H9 (cell line): ENCODE data around the gene TTC23. TPM values are rescaled to one million over a fixed set of nuclear protein-coding genes. Genes with fewer than 3 reads are reported as not detected.

ENCODE experiments used
- DNase-seq: peaks from one replicate; pipeline ENCODE4 v3.0.0-alpha.2; 2017
- H2AFZ ChIP-seq: one replicate; pipeline ENCODE4 v1.6.1; 2013; ENCODE audit warnings: mild to moderate bottlenecking, low read length, control low read depth, moderate library complexity
- H2AK5ac ChIP-seq: 2 replicates; pipeline ENCODE4 v1.6.1; 2013; ENCODE audit warnings: low read length, control low read depth, mixed read lengths; ENCODE audit not compliant: insufficient read length
- H2BK120ac ChIP-seq: one replicate; pipeline ENCODE4 v1.6.1; 2013; ENCODE audit warnings: low read depth, mild to moderate bottlenecking, low read length, control low read depth, inconsistent platforms; ENCODE audit not compliant: poor library complexity, severe bottlenecking
- H2BK12ac ChIP-seq: 2 replicates; pipeline ENCODE4 v1.6.1; 2013; ENCODE audit warnings: low read length, control low read depth, mixed read lengths, low read depth; ENCODE audit not compliant: insufficient read length
- H2BK15ac ChIP-seq: 2 replicates; pipeline ENCODE4 v1.6.1; 2013; ENCODE audit warnings: low read depth, low read length, control low read depth
- H2BK20ac ChIP-seq: one replicate; pipeline ENCODE4 v1.6.1; 2013; ENCODE audit warnings: low read depth, mild to moderate bottlenecking, low read length, control low read depth, inconsistent platforms; ENCODE audit not compliant: poor library complexity, severe bottlenecking
- H2BK5ac ChIP-seq: 2 replicates; pipeline ENCODE4 v1.6.1; 2013; ENCODE audit warnings: low read length, control low read depth, mixed read lengths; ENCODE audit not compliant: insufficient read length
- H3K14ac ChIP-seq: 2 replicates; pipeline ENCODE4 v1.6.1; 2013; ENCODE audit warnings: low read length, control low read depth; ENCODE audit not compliant: insufficient read depth
- H3K18ac ChIP-seq: 2 replicates; pipeline ENCODE4 v1.6.1; 2013; ENCODE audit warnings: low read depth, mild to moderate bottlenecking, mixed read lengths, low read length, control low read depth; ENCODE audit not compliant: insufficient read length
- H3K23ac ChIP-seq: 2 replicates; pipeline ENCODE4 v1.6.1; 2013; ENCODE audit warnings: low read length, control low read depth, mixed read lengths, low read depth; ENCODE audit not compliant: insufficient read length
- H3K23me2 ChIP-seq: 2 replicates; pipeline ENCODE4 v1.6.1; 2013; ENCODE audit warnings: low read depth, mild to moderate bottlenecking, mixed read lengths, low read length, control low read depth; ENCODE audit not compliant: insufficient read length, poor library complexity, severe bottlenecking
- H3K27ac ChIP-seq: 2 replicates; pipeline ENCODE4 v1.5.1; 2013; ENCODE audit warnings: low read length, control low read depth, mixed read lengths, low read depth; ENCODE audit not compliant: insufficient read length
- H3K27me3 ChIP-seq: 2 replicates; pipeline ENCODE4 v1.6.1; 2013; ENCODE audit warnings: low read length, control low read depth, inconsistent platforms; ENCODE audit not compliant: insufficient read depth
- H3K4ac ChIP-seq: 2 replicates; pipeline ENCODE4 v1.6.1; 2013; ENCODE audit warnings: low read depth, mild to moderate bottlenecking, control low read depth, inconsistent platforms, low read length, moderate library complexity
- H3K4me1 ChIP-seq: 2 replicates; pipeline ENCODE4 v1.6.1; 2013; ENCODE audit warnings: low read length, control low read depth, inconsistent platforms; ENCODE audit not compliant: insufficient read depth
- H3K4me2 ChIP-seq: 2 replicates; pipeline ENCODE4 v1.6.1; 2013; ENCODE audit warnings: low read length, control low read depth, mixed read lengths; ENCODE audit not compliant: insufficient read length, insufficient read depth
- H3K56ac ChIP-seq: 2 replicates; pipeline ENCODE4 v1.6.1; 2013; ENCODE audit warnings: low read depth, mild to moderate bottlenecking, mixed read lengths, low read length, control low read depth; ENCODE audit not compliant: insufficient read length
- H3K79me1 ChIP-seq: 2 replicates; pipeline ENCODE4 v1.6.1; 2013; ENCODE audit warnings: low read depth, mild to moderate bottlenecking, moderate library complexity, low read length, control low read depth, inconsistent platforms; ENCODE audit not compliant: insufficient read depth, poor library complexity, severe bottlenecking
- H3K79me2 ChIP-seq: 2 replicates; pipeline ENCODE4 v1.6.1; 2013; ENCODE audit warnings: low read length, control low read depth, inconsistent platforms; ENCODE audit not compliant: insufficient read depth
- H3K9ac ChIP-seq: 2 replicates; pipeline ENCODE4 v1.6.1; 2013; ENCODE audit warnings: low read length, control low read depth, mixed read lengths; ENCODE audit not compliant: insufficient read length; ENCODE audit errors: extremely low read depth
- H3K9me3 ChIP-seq: one replicate; pipeline ENCODE4 v1.6.1; 2013; ENCODE audit warnings: low read depth, low read length, inconsistent platforms; ENCODE audit not compliant: control insufficient read depth
- H3T11ph ChIP-seq: one replicate; pipeline ENCODE4 v1.6.1; 2013; ENCODE audit warnings: mild to moderate bottlenecking, low read length, control low read depth, inconsistent platforms
- H4K20me1 ChIP-seq: one replicate; pipeline ENCODE4 v1.6.1; 2013; ENCODE audit not compliant: control insufficient read depth, insufficient read length, insufficient read depth
- H4K5ac ChIP-seq: 2 replicates; pipeline ENCODE4 v1.6.1; 2013; ENCODE audit warnings: low read depth, mild to moderate bottlenecking, mixed read lengths, low read length, control low read depth; ENCODE audit not compliant: insufficient read length
- H4K8ac ChIP-seq: replicated peaks from 2 replicates; pipeline ENCODE4 v1.6.1; 2013; ENCODE audit warnings: low read length, control low read depth, mixed read lengths, low read depth; ENCODE audit not compliant: insufficient read length
- H4K91ac ChIP-seq: 2 replicates; pipeline ENCODE4 v1.6.1; 2013; ENCODE audit warnings: low read depth, mild to moderate bottlenecking, moderate library complexity, mixed read lengths, low read length, control low read depth; ENCODE audit not compliant: insufficient read length
- H3K27ac Mint-ChIP-seq, 3 experiments: 2 replicates in 2 of 3; 3 replicates in 1 of 3; pipeline ENCODE4 v1.8.0; 2020 to 2021; ENCODE audit warnings: mixed read lengths in 3 of 3, mild to moderate bottlenecking in 1 of 3, moderate library complexity in 1 of 3
- H3K27me3 Mint-ChIP-seq: 2 replicates; pipeline ENCODE4 v1.8.0; 2021; ENCODE audit warnings: low read depth, mild to moderate bottlenecking, moderate library complexity, mixed read lengths
- H3K36me3 Mint-ChIP-seq, 3 experiments: 2 replicates in 2 of 3; 3 replicates in 1 of 3; pipeline ENCODE4 v1.8.0; 2020 to 2021; ENCODE audit warnings: low read depth in 3 of 3, mixed read lengths in 3 of 3; ENCODE audit not compliant: insufficient read depth in 1 of 3
- H3K4me1 Mint-ChIP-seq, 2 experiments: 2 replicates each; pipeline ENCODE4 v1.8.0; 2020; ENCODE audit warnings: mixed read lengths in 2 of 2
- H3K4me3 Mint-ChIP-seq, 2 experiments: 2 replicates in 1 of 2; 3 replicates in 1 of 2; pipeline ENCODE4 v1.8.0; 2020 to 2021; ENCODE audit warnings: mild to moderate bottlenecking in 2 of 2, mixed read lengths in 2 of 2, moderate library complexity in 1 of 2
- H3K9me3 Mint-ChIP-seq, 2 experiments: 2 replicates in 1 of 2; 3 replicates in 1 of 2; pipeline ENCODE4 v1.8.0; 2020; ENCODE audit warnings: mild to moderate bottlenecking in 2 of 2, mixed read lengths in 2 of 2, moderate library complexity in 1 of 2
- whole genome bisulfite sequencing: extraction: QIAGEN DNeasy Blood & Tissue Kit; methylation state at CpG from one replicate; pipeline ENCODE4 v1.1.7; 2013; ENCODE audit warnings: missing lambda C conversion rate, low lambda C conversion rate, mixed read lengths; ENCODE audit not compliant: insufficient read length; ENCODE audit errors: extremely low coverage; 5-methylcytosine and 5-hydroxymethylcytosine counted together
- total RNA-seq: library from RNA; stranded (reverse); gene quantifications from 2 replicates; pipeline ENCODE4 v1.2.1, GENCODE V29; 2021
- TF ChIP-seq, protein P1 (sequence below): fragments of 200-600 bp; sonication (generic); conservative IDR thresholded peaks from 3 replicates; pipeline ENCODE4 v1.8.0; 2021; ENCODE audit warnings: antibody characterized with exemption, mild to moderate bottlenecking

The TTC23 gene
- total RNA-seq, 1 experiment from 2014 or later: 14.3 TPM

GRCh38 chr15:99117563-99118257, 131.7 kb downstream of the TTC23 start:
- Histone ChIP-seq H3K79me2 (no peaks in the 10 kb centered on the region), H3K23ac (no peak overlapping the region)
- WGBS: no CpG with 5 or more reads among the region's 20 CpGs

More at GRCh38 chr15:99117563-99118257, 131.7 kb downstream of the TTC23 start:
- Histone ChIP-seq H2BK12ac (no peak overlapping the region), H2BK15ac (no peak overlapping the region), H3K56ac (no peak overlapping the region), H3K9me3 (no peaks in the 10 kb centered on the region), H3K4ac (no peak overlapping the region), H3K27ac (no peak overlapping the region), H3K27me3 (no peaks in the 10 kb centered on the region; the same call in 1 of the 2 replicates), H2BK20ac (no peak overlapping the region), H3K4me2 (no peak overlapping the region), H3K9ac (no peak overlapping the region), H2AFZ (no peak overlapping the region), H4K91ac (no peak overlapping the region), H2BK5ac (no peak overlapping the region), H3K18ac (no peak overlapping the region), H3K14ac (no peak overlapping the region), H4K8ac (no peak overlapping the region), H3K79me1 (no peaks in the 10 kb centered on the region), H3K23me2 (no peaks in the 10 kb centered on the region), H4K5ac (no peak overlapping the region), H2BK120ac (no peak overlapping the region), H3K4me1 (no peaks in the 10 kb centered on the region), H2AK5ac (no peak overlapping the region), H3T11ph (no peak overlapping the region), H4K20me1 (no peaks in the 10 kb centered on the region)
- H3K27ac Mint-ChIP-seq: peak overlapping the region in 1 of 3 experiments; percentile 31; a peak in 2 of 7 replicates
- H3K9me3 Mint-ChIP-seq: no peaks in the 10 kb centered on the region
- H3K27me3 Mint-ChIP-seq: no peaks in the 10 kb centered on the region; the same call in 1 of the 2 replicates
- TF ChIP-seq, protein P1, sequence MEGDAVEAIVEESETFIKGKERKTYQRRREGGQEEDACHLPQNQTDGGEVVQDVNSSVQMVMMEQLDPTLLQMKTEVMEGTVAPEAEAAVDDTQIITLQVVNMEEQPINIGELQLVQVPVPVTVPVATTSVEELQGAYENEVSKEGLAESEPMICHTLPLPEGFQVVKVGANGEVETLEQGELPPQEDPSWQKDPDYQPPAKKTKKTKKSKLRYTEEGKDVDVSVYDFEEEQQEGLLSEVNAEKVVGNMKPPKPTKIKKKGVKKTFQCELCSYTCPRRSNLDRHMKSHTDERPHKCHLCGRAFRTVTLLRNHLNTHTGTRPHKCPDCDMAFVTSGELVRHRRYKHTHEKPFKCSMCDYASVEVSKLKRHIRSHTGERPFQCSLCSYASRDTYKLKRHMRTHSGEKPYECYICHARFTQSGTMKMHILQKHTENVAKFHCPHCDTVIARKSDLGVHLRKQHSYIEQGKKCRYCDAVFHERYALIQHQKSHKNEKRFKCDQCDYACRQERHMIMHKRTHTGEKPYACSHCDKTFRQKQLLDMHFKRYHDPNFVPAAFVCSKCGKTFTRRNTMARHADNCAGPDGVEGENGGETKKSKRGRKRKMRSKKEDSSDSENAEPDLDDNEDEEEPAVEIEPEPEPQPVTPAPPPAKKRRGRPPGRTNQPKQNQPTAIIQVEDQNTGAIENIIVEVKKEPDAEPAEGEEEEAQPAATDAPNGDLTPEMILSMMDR: no peak
- DNase-seq: no peak
- peaks cover 0 to 10% (median 7%) of the 10 kb centered on the region in 3 experiments; a peak in 5 of 7 replicates for H3K36me3 Mint-ChIP-seq
- H3K4me1 Mint-ChIP-seq: peaks cover 9 to 10% of the 10 kb centered on the region in 2 experiments
- H3K4me3 Mint-ChIP-seq: no peak overlapping the region
